Measurements from ENCODE around the gene SLC1A5.
A peak's percentile ranks its signal among the peaks of the same experiment; 100 is the strongest.
"Not testable (repeated sequence)": the region's sequence is repeated elsewhere in the genome, so short reads cannot be mapped to it uniquely, and the experiment has no call there.

The SLC1A5 gene

GRCh38 chr19:46798713-46799112, 10.3 kb upstream of the SLC1A5 start:
- no peak for DNase-seq

GRCh38 chr19:46797881-46798280, 9.5 kb upstream of the SLC1A5 start:
- DNase-seq = no peak

- peak in 2 of 5 experiments; percentile 40 to 92 for DNase-seq
These were observed 3.5 kb upstream of the SLC1A5 start for GRCh38 chr19:46791944-46792343.

- DNase-seq = no peak
These were observed 977 bp upstream of the SLC1A5 start for GRCh38 chr19:46789371-46789770.

GRCh38 chr19:46788968-46789338, 559 bp upstream of the SLC1A5 start:
- DNase-seq = no peak

- DNase-seq = peak in 4 of 5 experiments; percentile 20 to 55 (median 22)
These were observed 798 bp downstream of the SLC1A5 start for GRCh38 chr19:46787331-46788261.

- no peak for DNase-seq
These were observed 1.4 kb downstream of the SLC1A5 start for GRCh38 chr19:46787040-46787330.

- peak; percentile 39 to 91 (median 75) for DNase-seq
These were observed 2.0 kb downstream of the SLC1A5 start for GRCh38 chr19:46786236-46787039.

GRCh38 chr19:46785980-46786235, 2.5 kb downstream of the SLC1A5 start:
- no peak for DNase-seq

- DNase-seq = no peak
These were observed 3.1 kb downstream of the SLC1A5 start for GRCh38 chr19:46785054-46785979.

- peak in 3 of 5 experiments; percentile 12 to 86 (median 52) for DNase-seq
These were observed 3.9 kb downstream of the SLC1A5 start for GRCh38 chr19:46784262-46785053.

GRCh38 chr19:46783670-46784069, 4.7 kb downstream of the SLC1A5 start:
- DNase-seq = no peak

GRCh38 chr19:46782355-46783019, 5.9 kb downstream of the SLC1A5 start:
- DNase-seq = no peak

- not testable (repeated sequence) for DNase-seq
These were observed 10.3 kb downstream of the SLC1A5 start for GRCh38 chr19:46777956-46778645.

GRCh38 chr19:46776927-46777911, 11.2 kb downstream of the SLC1A5 start:
- no peak for DNase-seq

GRCh38 chr19:46775642-46776258, 12.6 kb downstream of the SLC1A5 start:
- no peak for DNase-seq

GRCh38 chr19:46773018-46773399, 15.4 kb downstream of the SLC1A5 start:
- no peak for DNase-seq

- no peak for DNase-seq
These were observed 16.0 kb downstream of the SLC1A5 start for GRCh38 chr19:46772170-46773017.
